Cardiac septum (tissue), 1 donor: ENCODE measurements around the gene CADM2. TPM values are rescaled to one million over a fixed set of nuclear protein-coding genes. Genes with fewer than 3 reads are reported as not detected.
"Not testable (repeated sequence)": the region's sequence is repeated elsewhere in the genome, so short reads cannot be mapped to it uniquely, and the experiment has no call there.

Source experiments
- DNase-seq: peaks from one replicate; pipeline ENCODE4 v3.0.0-alpha.2; 2020; ENCODE audit warnings: low spot score
- intact Hi-C: fragments of 100-400 bp; cut with DNase I; formaldehyde crosslinking; loops from one replicate; pipeline ENCODE4 v1.14.0; 2022
- long read RNA-seq: library from polyadenylated mRNA; unstranded; transcript quantifications from one replicate; pipeline ENCODE4 v2.0.0, GENCODE V29; 2021
- total RNA-seq: library from RNA; stranded (reverse); fragmentation: NEBNext Ultra II Directional; extraction: Animal tissue kit (Norgen Biotek cat#: 25700); gene quantifications from one replicate; pipeline ENCODE4 v1.2.1, GENCODE V29; 2021
- donor health status: DM: no; HTN: no; CAD: no.

The CADM2 gene
- 0.65 TPM for total RNA-seq
- long read RNA-seq: 0 reads

DNA sequence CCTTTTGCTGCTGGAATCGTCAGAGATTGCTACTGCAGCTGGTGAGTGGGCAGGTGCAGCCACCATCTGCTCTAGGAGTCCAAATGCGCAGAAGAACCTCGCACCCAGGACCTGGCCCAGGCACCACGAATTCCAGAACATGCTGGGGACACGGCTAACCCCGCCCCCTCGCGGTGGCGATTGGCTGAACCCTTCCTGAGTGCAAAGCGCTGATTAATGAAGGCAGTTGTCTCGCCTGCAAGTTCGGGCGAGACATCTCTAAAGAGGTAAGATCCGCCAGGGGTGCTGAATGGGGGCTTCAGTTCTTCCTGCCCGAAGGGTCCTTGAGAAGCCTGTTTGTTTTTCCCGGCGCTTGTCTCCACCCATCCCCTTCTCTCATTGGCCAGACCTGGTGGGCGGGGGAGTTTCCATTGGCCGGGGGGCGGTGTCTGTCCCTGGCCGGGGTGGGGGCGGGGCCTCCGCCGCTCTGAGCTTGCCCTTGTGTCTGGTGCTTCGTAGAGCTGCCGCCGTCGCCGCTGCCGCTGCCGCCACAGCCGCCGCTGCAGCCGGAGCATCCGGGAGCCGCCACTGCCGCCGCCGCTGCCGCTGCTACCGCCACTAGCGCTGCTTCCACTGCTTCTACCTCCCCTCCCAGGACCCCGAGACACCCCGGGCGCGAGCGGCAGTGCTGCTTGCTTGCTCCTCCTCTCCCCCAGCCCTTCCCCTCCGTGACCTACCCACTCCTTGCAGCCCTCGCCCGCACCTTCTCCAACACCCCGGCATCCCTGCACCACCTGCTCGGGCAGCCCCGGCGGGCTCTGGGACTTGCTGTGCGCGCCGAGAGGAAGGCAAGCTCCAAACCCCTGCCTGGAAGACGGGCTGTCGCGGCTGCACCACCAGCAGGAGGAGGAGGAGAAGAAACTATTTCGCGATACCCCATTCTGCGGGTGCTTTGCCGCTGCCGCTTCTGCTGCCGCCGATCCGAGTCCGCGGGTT, at the start of gene CADM2:
Gene CADM2, plus strand, starts transcription at position 495 of the 975 bp plus-strand sequence.
- DNase-seq: peak; percentile 87
- intact Hi-C loops: no loop called here

DNA sequence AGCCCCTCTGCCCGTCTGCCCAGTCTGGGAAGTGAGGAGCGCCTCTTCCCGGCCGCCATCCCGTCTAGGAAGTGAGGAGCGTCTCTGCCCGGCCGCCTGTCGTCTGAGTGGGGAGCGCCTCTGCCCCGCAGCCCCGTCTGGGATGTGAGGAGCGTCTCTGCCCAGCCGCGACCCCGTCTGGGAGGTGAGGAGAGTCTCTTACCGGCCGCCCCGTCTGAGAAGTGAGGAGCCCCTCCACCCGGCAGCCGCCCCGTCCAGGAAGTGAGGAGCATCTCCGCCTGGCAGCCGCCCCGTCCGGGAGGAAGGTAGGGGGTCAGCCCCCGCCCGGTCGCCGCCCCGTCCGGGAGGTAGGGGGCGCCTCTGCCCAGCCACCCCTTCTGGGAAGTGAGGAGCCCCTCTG, 40.2 kb upstream of the CADM2 start:
- DNase-seq, intact Hi-C loops: not testable (repeated sequence)

DNA sequence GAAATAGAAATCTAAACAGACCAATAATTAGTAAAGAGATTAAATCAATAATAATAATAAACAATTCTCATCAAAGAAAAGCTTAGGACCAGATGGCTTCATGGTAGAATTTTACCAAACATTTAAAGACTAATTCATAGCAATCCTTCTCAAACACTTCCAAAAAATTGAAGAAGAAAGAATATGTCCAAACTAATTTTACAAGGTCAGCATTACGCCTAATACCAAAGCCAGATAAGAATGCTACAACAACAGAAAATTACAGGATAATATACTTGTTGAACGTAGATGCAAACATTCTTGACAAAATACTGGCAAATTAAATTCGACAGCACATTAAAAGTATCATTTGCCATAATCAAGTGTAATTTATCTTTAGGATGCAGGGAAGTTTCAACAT, 36.1 kb upstream of the CADM2 start:
- DNase-seq: no peak
- intact Hi-C loops: no loop called here

DNA sequence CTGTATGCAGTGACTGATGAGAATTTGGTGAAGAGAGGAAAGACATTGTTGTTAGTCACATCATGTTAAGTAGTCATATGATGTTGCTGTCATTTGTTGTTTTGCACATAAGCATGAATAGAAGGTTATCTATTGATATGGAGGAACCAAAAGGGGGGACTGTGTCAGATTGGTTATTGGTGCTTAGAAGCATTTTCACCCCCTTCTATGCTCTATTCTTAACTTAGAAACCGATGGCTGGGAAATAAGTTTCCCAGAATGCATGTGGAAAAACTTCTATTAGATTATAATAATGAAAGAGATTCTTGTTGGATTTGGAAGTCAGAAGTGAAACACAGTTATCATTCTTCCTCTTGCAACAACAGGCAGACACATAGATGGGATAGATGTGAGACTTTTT, 33.2 kb upstream of the CADM2 start:
- no peak for DNase-seq
- intact Hi-C loops: no loop called here

DNA sequence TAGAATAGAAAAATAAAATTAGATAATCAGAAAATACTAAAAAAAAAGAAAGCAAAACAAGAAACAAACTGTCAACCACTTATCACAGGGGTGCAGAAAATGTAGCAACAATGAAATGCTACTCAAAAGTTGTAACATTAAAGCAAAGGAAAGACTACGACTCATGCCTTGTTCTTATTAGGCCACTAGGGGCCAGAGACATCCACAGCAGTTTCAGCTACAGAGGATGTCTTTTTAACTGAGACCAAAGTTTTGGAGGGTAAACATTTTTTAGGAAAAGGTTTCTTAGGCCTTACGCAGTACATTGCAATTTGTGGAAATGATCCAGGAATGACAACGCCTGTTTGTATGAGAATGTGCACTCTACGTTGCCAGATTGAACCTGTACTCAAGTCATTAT, 15.4 kb upstream of the CADM2 start:
- intact Hi-C loops: no loop called here
- DNase-seq: no peak

DNA sequence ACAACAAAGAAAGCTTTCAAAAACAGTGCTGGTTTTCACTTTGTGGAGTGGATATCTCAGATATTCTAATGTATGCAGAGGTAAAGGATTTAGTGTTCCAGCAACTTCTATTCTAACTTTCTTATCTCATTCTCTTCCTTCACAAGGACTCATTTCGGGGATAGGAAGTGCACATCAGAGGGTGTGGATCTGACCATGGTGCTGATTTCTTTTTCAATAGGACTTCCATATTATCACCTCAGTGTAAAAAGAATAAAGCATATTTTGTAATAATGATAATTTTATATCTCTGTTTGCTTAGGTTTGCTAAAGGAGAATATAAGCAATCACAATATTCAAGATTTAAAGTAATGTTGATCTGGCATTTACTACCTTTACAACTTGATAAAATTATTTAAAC, 12.5 kb upstream of the CADM2 start:
- DNase-seq: no peak
- intact Hi-C loops: no loop called here

DNA sequence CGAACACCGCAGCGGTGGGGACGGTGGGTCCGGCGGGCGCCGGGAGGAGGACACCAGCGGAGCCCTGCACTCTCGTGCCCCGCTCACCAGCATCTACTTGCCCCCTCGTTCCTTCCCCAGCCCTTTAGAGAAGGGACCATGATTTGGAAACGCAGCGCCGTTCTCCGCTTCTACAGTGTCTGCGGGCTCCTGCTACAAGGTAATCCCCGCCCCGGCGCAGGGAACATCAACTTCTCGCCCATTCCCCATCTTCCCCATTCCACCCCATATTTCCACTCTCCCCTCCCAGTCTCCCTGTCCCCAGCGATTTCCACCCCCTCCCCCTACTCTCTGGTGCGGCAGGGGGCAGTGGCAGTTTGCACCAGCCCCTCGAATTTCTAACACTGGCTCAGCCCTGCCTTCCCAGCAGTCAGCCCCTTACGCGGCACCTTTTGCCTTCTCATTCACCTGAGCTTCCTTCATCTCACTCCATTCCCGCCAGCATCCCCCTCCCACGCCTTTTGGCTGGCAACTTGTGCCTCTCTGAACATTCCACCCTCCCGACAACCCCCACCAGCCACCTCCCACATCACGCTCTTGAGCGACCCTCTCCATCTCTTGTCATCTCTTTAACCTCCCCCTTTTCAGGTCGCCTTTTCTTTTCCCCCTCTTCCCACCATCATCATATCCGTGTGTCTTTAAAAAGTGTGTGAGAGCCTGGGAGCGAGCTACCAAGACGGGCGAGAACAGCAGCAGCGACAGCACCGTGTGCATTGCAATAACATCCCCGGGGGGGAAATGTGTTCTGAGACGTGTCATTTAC, 882 bp downstream of the CADM2 start:
- DNase-seq: no peak
- intact Hi-C loops: no loop called here

DNA sequence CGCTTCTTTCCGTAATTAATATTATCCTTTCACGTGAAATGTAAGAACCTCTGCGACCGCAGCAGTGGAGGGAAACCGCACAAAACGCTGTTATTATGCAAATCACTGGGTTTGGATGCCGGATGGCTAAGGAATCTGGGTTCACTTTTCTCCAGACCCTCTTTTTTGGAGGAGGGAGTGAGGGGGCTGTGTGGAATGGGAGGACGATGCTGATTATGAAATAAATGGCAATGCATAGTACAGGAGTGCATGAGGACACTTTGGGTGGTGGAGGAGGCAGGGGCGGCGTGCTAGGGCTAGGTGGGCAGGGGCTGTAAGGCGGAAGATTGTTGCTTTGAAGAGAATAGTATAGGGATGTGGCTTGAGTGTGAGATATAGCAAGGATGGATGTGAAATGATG, 1.8 kb downstream of the CADM2 start:
- no peak for DNase-seq
- intact Hi-C loops: no loop called here

DNA sequence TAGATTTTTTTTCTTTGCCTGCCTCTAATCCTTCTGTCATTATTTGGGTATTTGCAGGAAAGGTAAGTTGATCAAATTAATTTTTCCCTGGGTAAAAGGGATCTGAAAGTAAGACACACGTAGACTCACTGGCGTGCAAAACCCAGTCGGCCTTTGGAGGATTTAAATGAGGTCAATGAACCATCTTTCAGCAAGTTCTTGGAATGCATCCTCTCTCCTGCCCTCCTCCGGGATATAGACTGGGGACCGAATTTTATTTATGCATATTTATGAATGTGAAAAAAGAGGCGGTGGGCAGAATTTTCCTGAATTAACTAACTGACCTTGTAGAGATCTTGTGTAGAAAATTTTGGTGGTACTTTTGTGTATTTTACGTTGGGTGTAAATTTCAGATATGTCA, 2.2 kb downstream of the CADM2 start:
- intact Hi-C loops: no loop called here

DNA sequence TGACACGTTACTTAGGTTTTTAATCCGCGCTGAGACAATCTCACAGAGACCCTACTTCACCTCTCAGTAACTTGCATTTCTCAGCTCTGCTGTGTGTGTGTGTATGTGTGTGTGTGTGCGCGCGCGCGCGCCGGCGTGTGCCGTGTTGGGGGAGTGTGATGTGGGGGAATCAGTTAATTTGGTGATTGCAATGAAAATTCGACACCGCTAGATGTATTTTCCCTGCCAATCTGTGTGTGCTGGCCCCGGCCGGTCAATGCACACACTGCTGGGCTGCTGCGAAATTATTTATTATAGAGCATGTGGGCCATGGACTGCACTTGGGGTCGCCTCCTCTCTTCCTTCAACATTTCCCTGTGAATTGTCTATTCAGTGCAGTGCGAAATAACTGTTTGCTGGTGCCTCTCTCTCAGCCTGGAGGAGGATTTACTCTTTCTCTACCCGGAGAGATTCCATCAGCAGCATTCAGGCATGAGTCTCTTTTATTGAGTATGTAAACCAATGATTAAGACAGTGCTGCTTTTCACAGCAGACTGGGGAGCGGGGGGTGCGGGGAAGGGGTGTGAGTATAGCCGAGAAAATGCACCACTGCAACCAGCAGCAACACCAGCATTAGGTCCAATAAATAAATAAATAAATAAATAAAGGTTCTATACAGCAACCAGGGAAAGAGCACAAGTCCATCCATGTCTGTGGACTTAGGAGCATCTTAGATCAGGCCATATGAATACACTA, 2.9 kb downstream of the CADM2 start:
- intact Hi-C loops: no loop called here

More for the DNA sequence above, 2.2 kb downstream of the CADM2 start:
- no peak for DNase-seq

DNA sequence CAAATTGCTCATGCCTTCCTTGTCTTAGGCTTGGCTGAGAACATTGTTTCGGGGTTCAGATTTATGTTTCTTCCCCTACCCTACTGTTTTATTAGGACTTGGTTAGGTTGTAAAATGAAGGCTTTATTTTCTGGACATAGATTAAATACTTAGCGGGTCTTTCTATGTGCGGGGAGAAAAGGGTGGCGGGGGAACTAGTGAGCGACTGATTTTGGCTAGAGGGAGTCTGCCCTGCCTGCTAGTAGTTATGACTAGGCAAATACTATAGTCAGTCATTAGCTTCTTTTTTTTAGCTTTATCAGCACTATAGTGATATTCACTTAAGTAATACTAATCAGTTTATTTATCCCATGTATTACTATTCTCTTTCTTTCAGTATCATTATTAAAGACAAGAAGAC, 3.6 kb downstream of the CADM2 start:
- no peak for DNase-seq
- intact Hi-C loops: no loop called here

More for the DNA sequence above, 2.9 kb downstream of the CADM2 start:
- no peak for DNase-seq

DNA sequence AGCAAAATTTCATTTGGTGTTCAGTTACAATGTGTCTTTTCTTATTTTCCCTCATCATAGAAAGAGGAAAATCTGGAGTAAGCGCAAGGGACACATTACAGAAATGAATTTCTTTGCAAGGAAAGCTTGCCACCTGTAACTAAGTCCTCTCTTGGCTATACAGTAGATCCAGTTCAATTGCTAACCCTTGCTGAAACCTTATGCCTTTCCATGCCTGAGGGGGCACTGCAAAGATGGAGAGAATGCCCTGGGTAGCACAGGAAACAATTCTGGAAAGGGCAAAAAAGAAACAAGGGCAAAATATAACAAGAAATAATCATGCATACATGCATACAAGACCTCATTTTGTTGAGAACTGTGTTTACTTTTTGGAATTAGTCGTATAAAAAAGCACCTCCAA, 4.3 kb downstream of the CADM2 start:
- intact Hi-C loops: no loop called here

DNA sequence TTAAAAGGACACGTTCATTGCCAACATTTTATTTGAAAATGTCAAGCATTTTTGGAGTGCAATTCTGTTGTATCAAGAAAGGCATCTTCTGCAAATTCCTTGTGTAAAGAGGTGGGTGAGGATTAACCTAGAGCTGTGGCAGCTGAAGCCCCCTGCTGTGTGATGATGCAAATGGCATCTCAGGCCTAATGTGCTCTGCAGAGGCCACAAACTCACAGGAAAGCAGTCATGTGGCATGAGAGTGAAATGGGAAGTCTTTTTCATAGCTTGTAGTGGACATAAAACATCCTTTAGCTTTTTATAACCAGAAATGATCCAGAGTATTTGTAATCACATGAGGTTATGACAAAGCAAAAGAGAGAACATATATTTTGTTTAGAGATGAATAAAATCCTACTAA, 6.4 kb downstream of the CADM2 start:
- intact Hi-C loops: no loop called here
- no peak for DNase-seq

More for the DNA sequence above, 4.3 kb downstream of the CADM2 start:
- DNase-seq: no peak

DNA sequence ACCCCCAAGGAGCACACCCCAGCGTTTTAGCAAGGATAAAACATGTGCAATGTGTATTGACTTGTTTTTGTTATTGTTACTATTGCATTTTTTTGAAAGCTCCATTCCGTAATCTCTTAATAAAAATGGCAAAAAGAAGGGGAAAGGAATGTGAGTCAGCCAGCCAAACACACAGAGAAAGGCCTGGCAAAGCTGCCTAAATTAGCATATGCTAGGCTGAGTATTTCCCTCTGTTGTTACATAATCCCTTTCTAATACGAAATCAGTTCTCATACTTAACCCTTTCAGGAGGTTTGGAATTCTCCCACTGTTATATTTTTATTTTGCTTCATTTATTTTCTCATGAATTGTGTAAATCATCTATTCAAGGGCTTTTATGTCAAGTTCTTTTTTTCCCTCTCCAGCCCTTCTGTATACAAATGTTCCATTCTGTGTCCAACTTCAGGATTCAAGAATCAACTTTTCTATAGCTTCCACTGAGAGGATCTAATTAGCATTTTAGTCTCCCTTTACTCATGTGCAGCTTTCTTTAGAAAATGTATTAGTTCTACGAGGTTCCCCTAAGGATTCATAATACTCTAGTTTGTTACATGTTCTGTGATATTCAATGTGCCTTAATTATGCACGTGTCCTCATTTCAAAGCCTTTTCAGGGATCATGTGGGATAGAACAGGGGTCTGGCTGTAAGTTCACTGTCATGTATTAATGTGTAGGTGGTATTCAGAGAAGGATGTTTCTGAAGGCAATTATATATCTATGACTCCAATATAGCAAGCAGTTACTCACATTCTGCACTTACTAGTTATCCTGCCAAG, 9.2 kb downstream of the CADM2 start:
- DNase-seq: no peak
- intact Hi-C loops: no loop called here

DNA sequence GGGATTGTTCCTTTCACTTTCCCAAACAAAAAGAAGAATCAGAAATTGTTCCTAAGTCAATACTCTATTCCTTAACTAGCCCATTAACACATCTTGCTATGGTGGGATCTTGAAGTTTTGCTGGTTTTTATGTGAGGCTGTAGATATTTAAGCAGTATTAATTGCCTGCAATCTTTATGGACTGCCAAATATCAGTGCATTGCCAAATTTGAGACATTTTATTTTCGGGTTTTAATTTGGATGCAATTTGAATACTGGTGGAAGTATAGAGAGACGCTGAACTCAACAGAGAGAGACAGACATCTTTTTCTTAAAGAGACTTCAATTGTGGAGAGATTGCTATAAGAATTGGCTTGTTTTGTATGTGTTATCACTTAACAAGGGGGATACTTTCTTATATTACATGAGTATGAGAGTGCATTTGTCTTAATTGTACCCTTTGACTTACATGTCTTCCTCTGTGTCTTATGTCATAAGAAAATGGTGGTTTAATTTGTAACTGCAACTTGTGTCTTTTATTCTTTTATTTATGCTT, 10.0 kb downstream of the CADM2 start:
- no peak for DNase-seq
- intact Hi-C loops: no loop called here

DNA sequence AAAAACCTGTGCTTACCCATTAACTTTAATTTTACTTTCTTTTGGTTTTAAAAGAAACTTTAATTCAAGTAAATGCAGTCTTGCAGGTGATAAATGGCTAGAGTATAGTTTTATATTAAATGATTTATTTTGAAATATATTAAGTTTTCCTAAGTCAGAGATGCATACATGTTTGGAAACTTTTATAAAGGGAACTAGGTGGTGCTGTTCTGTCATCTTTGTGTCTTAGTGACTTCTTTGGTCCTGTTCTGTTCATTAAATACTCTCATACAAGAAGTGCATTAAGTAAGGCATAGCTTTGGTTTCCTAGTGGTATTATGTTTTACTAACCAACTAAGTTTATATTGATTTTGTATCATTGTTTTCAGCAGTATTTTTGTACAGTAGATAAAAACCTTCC, 15.6 kb downstream of the CADM2 start:
- intact Hi-C loops: no loop called here
- no peak for DNase-seq

DNA sequence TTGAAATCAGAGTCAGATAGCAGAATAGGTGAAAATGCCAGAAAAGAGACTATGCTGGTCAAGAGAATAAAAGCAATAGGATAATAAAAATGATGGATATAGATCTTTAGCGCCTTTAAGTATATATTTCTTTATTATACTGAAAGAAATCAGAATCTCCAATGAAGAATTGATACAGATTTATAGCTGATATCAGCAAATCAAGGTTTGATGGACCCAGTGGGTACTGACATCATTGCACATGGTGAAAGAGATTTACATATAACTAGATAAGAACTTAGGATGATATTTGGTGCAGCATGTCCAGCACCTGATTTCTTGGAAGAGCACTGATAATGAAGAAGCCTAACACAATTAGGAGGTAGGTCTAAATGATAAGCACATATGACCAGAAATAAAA, 18.2 kb downstream of the CADM2 start:
- intact Hi-C loops: no loop called here

DNA sequence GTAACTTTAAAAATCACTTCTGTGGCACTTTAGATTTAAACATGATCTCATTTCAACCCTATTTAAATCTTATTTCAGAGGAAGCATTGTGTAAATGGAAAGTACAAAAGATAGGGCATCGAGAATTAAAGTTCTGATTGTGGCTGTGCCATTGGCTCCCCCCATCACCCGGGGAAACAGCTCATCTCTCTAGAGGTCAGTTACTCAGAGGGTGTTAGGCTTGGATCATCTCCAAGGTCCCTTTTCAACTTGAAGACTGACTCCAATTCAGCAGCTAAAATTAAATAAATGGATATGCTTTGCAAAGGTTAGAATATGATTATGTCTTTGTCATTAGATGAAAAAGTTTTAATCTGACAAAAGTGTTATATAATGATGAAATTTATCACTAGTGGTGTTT, 20.1 kb downstream of the CADM2 start:
- intact Hi-C loops: no loop called here
- DNase-seq: no peak

More for the DNA sequence above, 18.2 kb downstream of the CADM2 start:
- no peak for DNase-seq

DNA sequence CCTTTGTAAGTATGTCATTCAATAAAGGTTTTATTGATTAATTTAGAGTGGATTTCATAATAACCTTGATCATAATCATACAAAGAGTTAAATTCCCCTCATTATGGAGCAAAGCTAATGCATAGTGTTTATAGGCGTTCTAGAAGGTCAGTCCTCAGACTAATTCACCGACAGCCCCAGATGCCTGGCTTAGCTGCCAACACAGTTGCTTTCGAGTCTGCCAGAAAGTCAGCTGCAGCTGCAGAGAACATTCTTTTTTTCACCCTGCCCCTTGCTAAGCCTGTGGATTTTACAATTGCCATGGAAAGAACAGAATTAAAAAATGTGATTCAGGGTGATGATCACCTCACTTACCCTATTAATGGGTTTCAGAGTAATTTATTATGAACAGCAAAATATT, 21.2 kb downstream of the CADM2 start:
- no peak for DNase-seq
- intact Hi-C loops: no loop called here
